Stimulated activated CD4-positive, alpha-beta T cell treated with anti-CD3 and anti-CD28 coated beads, Interleukin-2, amount 100 ng/mL, for 4 hours (primary cell): Measurements from ENCODE around the gene LYZ.

Experiments
- DNase-seq: peaks from one replicate; pipeline ENCODE4 v3.0.0-alpha.2; 2020; ENCODE audit warnings: low read depth

The LYZ gene

GRCh38 chr12:69386921-69387320 is 38.7 kb downstream of the LYZ start:
- DNase-seq = no peak

GRCh38 chr12:69388371-69388770 is 40.2 kb downstream of the LYZ start:
- no peak for DNase-seq

GRCh38 chr12:69389831-69390230 is 41.6 kb downstream of the LYZ start:
- DNase-seq = no peak

- no peak for DNase-seq
Measured at GRCh38 chr12:69392179-69392928, 44.2 kb downstream of the LYZ start.

- no peak for DNase-seq
Measured at GRCh38 chr12:69396041-69396440, 47.9 kb downstream of the LYZ start.

GRCh38 chr12:69396963-69397362 is 48.8 kb downstream of the LYZ start:
- no peak for DNase-seq

- DNase-seq = no peak
Measured at GRCh38 chr12:69397978-69398377, 49.8 kb downstream of the LYZ start.

- DNase-seq = no peak
Measured at GRCh38 chr12:69401940-69402339, 53.8 kb downstream of the LYZ start.
